Right renal pelvis (tissue), 4 donors: ENCODE measurements around the gene STPG1. TPM values are rescaled to one million over a fixed set of nuclear protein-coding genes. Genes with fewer than 3 reads are reported as not detected.

Experiments
- DNase-seq, 4 donors: peaks; one replicate each; pipeline ENCODE4 v3.0.0-alpha.2; 2013; ENCODE audit warnings: low read depth in 4 of 4, low spot score in 3 of 4, missing footprints in 1 of 4
- polyA plus RNA-seq, 4 donors: library from polyadenylated mRNA; unstranded; fragments of 120-200 nt; gene quantifications; one replicate each; pipeline ENCODE4 v1.2.1, GENCODE V29; 2013; ENCODE audit not compliant: insufficient read length in 4 of 4

STPG1 gene
- polyA plus RNA-seq, 4 donors = 10.3 to 13.6 (median 12.1) TPM

DNA sequence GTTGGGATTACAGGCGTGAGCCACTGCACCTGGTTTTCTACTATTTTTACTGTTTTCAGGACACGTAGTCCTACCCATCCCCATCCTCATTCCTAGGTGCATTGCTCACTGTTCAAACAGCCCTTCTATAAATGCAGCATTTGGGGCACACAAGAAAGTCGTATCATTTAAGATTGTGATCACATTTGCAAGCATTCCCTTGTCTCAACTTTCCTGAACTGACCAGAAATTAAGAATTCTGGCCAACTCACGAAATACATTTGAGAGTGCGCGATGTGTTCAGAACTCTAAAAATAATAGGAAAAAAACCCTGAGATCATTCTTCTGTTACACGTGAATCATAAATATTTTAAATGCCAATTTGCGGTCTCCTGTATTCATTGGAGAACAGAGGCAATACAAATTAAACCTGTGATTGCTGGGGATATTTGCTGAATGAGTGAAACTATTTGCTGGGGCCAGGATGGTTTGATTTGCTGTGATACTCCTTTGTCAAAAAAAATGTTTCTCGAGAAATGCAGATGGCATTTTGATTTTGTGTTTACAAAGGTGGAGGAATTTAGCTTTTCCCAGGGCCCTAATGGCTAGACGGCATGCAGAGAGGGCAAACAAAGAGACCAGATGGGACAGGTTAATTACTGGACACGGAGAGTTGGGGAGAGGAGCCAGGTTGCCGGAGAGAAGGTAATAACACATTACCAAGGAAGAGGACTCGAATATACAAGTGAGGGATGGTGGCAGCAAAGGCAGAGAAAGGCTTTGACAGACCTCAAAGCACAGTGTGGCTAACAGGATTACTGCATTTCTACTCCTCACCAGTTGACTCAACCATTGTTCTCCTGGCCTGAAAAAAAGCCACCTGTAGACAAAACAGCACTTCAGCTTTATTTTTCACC is 38.4 kb downstream of the STPG1 start:
- no peak for DNase-seq

DNA sequence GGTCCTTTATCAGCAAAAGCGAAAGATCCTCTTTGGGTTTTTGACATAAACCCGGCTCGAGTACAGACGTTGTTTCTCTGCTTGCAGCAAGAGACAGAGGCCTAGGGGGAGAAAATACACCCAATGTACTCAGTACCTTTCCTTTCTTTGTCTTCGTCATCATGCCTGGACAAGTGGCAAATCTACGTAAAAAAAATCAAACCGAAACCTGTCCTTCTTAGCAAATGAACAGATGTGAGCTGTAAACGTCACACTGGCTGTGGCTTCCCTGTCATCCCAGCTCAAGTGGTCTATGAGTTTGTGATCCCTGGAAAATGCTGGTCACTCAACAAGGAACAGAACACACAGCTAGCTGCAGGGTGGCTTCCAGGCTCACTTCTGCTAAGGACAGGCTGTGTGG is 39.9 kb downstream of the STPG1 start:
- no peak for DNase-seq

GRCh38 chr1:24373044-24373443 is 40.5 kb downstream of the STPG1 start:
- no peak for DNase-seq

GRCh38 chr1:24369801-24370200 is 43.8 kb downstream of the STPG1 start:
- no peak for DNase-seq

- DNase-seq = no peak
Measured at GRCh38 chr1:24369199-24369598, 44.4 kb downstream of the STPG1 start.

DNA sequence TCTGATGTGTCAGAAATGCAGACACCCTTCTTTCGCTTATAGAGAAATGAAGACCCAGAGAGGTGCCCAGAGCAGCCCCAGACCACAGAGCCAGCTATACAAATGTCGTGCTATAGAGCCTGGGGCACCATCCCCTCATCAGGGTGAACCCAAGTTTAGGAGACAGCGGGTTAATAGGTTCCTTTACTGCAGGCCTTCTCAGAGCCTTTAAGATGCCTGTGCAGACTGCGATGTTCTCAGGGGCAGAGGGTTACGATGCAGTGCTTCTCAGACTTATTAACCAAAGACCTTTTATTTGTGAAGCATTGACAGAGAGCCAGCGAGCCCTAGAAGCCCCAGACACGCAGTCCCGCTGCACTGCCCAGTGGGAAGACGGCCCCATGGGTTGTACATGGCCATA is 46.9 kb downstream of the STPG1 start:
- no peak for DNase-seq

- no peak for DNase-seq
Measured at GRCh38 chr1:24364975-24365678, 48.5 kb downstream of the STPG1 start.

- no peak for DNase-seq
Measured at GRCh38 chr1:24364605-24364974, 49.0 kb downstream of the STPG1 start.

GRCh38 chr1:24363994-24364393 is 49.6 kb downstream of the STPG1 start:
- no peak for DNase-seq

- DNase-seq = no peak
Measured at GRCh38 chr1:24362982-24363614, 50.5 kb downstream of the STPG1 start.

DNA sequence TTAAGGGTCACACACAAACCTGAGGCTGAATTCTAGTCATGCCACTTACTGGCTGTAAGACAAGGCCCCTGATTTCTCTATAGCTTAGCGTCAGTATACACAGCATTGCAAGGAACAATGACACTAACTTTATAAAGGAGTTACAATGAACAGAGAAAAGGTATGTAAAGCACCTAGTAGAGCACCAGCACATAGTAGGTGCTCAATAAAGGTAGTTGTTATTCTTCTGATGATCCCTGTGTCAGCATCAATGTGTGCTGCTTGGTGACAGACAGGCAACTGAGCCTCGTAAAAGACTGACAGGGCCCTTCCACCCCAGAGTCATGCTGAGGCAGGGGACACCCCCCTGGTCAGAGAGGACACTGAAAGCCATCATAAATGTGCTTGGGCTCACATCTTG is 51.2 kb downstream of the STPG1 start:
- no peak for DNase-seq

GRCh38 chr1:24361811-24362210 is 51.8 kb downstream of the STPG1 start:
- no peak for DNase-seq

GRCh38 chr1:24360681-24361080 is 52.9 kb downstream of the STPG1 start:
- DNase-seq = no peak

- DNase-seq = no peak
Measured at GRCh38 chr1:24357038-24357437, 56.5 kb downstream of the STPG1 start.

DNA sequence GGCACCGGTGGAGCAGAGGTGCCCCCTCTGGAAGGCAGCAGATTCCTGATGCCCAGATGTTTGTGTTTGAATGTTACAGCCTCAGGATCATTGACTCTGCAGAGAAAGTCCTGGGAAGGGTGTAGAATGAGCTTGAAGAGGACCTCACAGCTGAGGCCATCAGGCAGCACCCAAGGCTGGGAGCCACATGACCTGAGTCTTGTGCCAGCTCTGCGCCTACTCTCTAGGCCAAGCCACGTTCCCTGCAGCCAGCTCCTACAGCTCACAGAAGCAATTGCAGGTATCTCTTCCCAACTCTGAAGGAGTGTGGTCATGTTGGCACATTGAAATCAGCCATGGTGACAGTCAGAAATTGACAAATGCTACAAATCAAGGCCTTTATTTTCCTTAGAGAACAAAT is 58.1 kb downstream of the STPG1 start:
- DNase-seq = no peak

GRCh38 chr1:24353292-24353891 is 60.2 kb downstream of the STPG1 start:
- no peak for DNase-seq

- no peak for DNase-seq
Measured at GRCh38 chr1:24351918-24352627, 61.5 kb downstream of the STPG1 start.

DNA sequence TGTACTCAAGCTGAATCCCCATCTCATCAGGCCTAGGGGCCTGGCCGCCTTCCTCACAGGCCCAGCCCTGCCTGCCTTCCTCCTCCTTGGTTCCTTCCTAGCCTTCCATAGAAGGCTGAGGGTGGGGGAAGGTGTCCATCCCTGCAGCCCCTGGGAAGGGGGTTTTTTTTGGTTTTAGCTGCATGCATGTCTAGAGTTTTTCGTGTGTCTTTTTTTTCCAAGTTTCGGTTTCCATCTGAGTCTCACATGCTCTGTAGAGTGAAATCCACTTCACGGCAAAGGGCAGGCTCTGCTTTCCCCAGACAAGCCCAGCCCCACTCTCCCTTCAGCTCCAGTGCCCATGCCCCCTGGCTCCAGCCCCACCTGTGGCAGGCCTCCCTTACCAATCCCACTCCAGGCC is 62.3 kb downstream of the STPG1 start:
- DNase-seq = no peak

DNA sequence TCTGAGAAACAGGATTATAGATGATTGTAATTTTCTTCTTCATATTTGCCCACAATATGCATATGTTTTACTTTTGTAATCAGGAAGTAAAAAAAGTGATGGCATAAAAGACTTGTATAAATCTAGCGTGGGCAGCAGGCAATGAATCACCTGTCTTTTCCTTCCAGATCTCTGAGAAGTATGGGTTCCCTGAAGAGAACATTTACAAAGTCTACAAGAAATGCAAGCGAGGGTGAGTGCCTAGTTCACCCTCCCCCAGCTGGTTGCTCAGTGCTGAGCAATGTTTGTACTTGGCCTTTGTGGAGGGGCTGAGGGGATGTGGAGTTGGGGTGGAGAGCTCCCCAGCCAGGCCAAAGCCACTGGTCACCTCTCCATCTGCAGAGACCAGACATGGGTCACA is 63.7 kb downstream of the STPG1 start:
- DNase-seq = no peak

- DNase-seq = no peak
Measured at GRCh38 chr1:24348196-24348595, 65.4 kb downstream of the STPG1 start.
